Activated B cell treated with CpG ODN at 0.5 μM for 24 hours (primary cell): Measurements from ENCODE around the gene PLAAT3. TPM values are rescaled to one million over a fixed set of nuclear protein-coding genes. Genes with fewer than 3 reads are reported as not detected.
A peak's percentile ranks its signal among the peaks of the same experiment; 100 is the strongest.

Experiments used
- ATAC-seq: fragments of 200-7000 bp; cut with Tn5 transposase; one replicate; pipeline ENCODE4 v1.10.0; 2021; ENCODE audit warnings: low read depth, mild to moderate bottlenecking, moderate library complexity
- CTCF ChIA-PET: fragments of 350-600 bp; sonication (Branson Sonifier 250); formaldehyde crosslinking; loops from one replicate; lab custom pipeline; 2021; ENCODE audit warnings: antibody characterized with exemption; lab: Charles Lee
- POLR2A ChIA-PET: fragments of 350-600 bp; sonication (Branson Sonifier 250); formaldehyde crosslinking; loops from one replicate; lab custom pipeline; 2021; ENCODE audit warnings: antibody characterized with exemption; lab: Charles Lee
- DNase-seq: peaks from one replicate; pipeline ENCODE4 v3.0.0; 2022
- H3K27ac Mint-ChIP-seq: one replicate; pipeline ENCODE4 v1.8.0; 2020; ENCODE audit warnings: mixed read lengths
- H3K27me3 Mint-ChIP-seq: one replicate; pipeline ENCODE4 v1.8.0; 2021; ENCODE audit warnings: mixed read lengths
- H3K36me3 Mint-ChIP-seq: one replicate; pipeline ENCODE4 v1.8.0; 2021; ENCODE audit warnings: low read depth, mixed read lengths
- H3K4me1 Mint-ChIP-seq: one replicate; pipeline ENCODE4 v1.8.0; 2021; ENCODE audit warnings: mixed read lengths
- H3K4me3 Mint-ChIP-seq: one replicate; pipeline ENCODE4 v1.8.0; 2020; ENCODE audit warnings: mild to moderate bottlenecking, mixed read lengths
- H3K9me3 Mint-ChIP-seq: one replicate; pipeline ENCODE4 v1.8.0; 2020; ENCODE audit warnings: mixed read lengths
- CTCF ChIP-seq: fragments of 200-600 bp; IDR thresholded peaks from one replicate; pipeline ENCODE4 v1.8.0; 2022; ENCODE audit warnings: antibody characterized with exemption, mild to moderate bottlenecking
- intact Hi-C: fragments of 100-400 bp; cut with micrococcal nuclease; formaldehyde crosslinking; loops from one replicate; pipeline ENCODE4 v1.15.1; 2024
- total RNA-seq: library from RNA; stranded (reverse); gene quantifications from 2 replicates; pipeline ENCODE4 v1.2.3, GENCODE V29; 2022

Gene PLAAT3
- total RNA-seq, 1 donor from 2014 or later, result 0.82 TPM

- Mint-ChIP-seq H3K9me3 (no peaks in the 10 kb centered on the region), H3K36me3 (no peaks in the 10 kb centered on the region), H3K4me1 (peaks cover 34% of the 10 kb centered on the region), H3K4me3 (peak within 1 kb of the TSS; percentile 84), H3K27ac (peak within 1 kb of the TSS; percentile 59), H3K27me3 (peaks cover 3% of the 10 kb centered on the region)
- intact Hi-C loops, result loop anchor here (2.0 kb wide), 1 partner anchor 30 kb away; no protein-coding TSS in a partner anchor
- POLR2A ChIA-PET, result no interaction called here
- ATAC-seq (peak; percentile 65), DNase-seq (peak; percentile 30)
- TF ChIP-seq CTCF, result no peak
- CTCF ChIA-PET, result interaction anchor here (0.9 to 1.3 kb wide), 3 partner anchors 15 to 102 kb away, joined by 3 to 4 read pairs (median 3); no protein-coding TSS in a partner anchor
Measured at GRCh38 chr11:63536669-63537292, 77.5 kb downstream of the PLAAT3 start, which contains the start of gene PLAAT4. PLAAT4 (plus strand) TSS chr11:63536808; CDS start chr11:63536869, 61 bp downstream.

GRCh38 chr11:63535734-63536133 lies 78.5 kb downstream of the PLAAT3 start:
- H3K9me3 Mint-ChIP-seq, result no peaks in the 10 kb centered on the region
- CTCF ChIA-PET, result interaction anchor here (1.3 kb wide), 1 partner anchor 16 kb away, joined by 4 read pairs; no protein-coding TSS in a partner anchor
- POLR2A ChIA-PET, result interaction anchor here (0.6 kb wide), 1 partner anchor 1031 kb away, joined by 3 read pairs; no protein-coding TSS in a partner anchor
- no peak overlapping the region for H3K27ac Mint-ChIP-seq
- DNase-seq (no peak), ATAC-seq (no peak)
- no peaks in the 10 kb centered on the region for H3K36me3 Mint-ChIP-seq
- peaks cover 3% of the 10 kb centered on the region for H3K27me3 Mint-ChIP-seq
- peak overlapping the region; percentile 15 for H3K4me3 Mint-ChIP-seq
- intact Hi-C loops, result loop anchor here (2.0 kb wide), 1 partner anchor 31 kb away; no protein-coding TSS in a partner anchor
- peaks cover 42% of the 10 kb centered on the region for H3K4me1 Mint-ChIP-seq
- TF ChIP-seq CTCF, result no peak

GRCh38 chr11:63534895-63535461 lies 79.3 kb downstream of the PLAAT3 start:
- Mint-ChIP-seq H3K27ac (no peak overlapping the region), H3K4me3 (no peak overlapping the region), H3K9me3 (no peaks in the 10 kb centered on the region), H3K27me3 (peaks cover 3% of the 10 kb centered on the region), H3K4me1 (peaks cover 42% of the 10 kb centered on the region), H3K36me3 (no peaks in the 10 kb centered on the region)
- DNase-seq (no peak), ATAC-seq (no peak)
- intact Hi-C loops, result no loop called here
- TF ChIP-seq CTCF, result no peak
- CTCF ChIA-PET, result no interaction called here
- POLR2A ChIA-PET, result no interaction called here

- Mint-ChIP-seq H3K36me3 (no peaks in the 10 kb centered on the region), H3K4me3 (no peak overlapping the region), H3K27me3 (peaks cover 3% of the 10 kb centered on the region), H3K27ac (no peak overlapping the region), H3K9me3 (no peaks in the 10 kb centered on the region), H3K4me1 (peaks cover 42% of the 10 kb centered on the region)
- ChIA-PET POLR2A (no interaction called here), CTCF (no interaction called here)
- intact Hi-C loops, result no loop called here
- no peak for ATAC-seq
- TF ChIP-seq CTCF, result no peak
- DNase-seq, result no peak
Measured at GRCh38 chr11:63534076-63534475, 80.2 kb downstream of the PLAAT3 start.

GRCh38 chr11:63532799-63533475 lies 81.3 kb downstream of the PLAAT3 start:
- H3K9me3 Mint-ChIP-seq, result no peaks in the 10 kb centered on the region
- peaks cover 42% of the 10 kb centered on the region for H3K4me1 Mint-ChIP-seq
- DNase-seq (no peak), ATAC-seq (no peak)
- intact Hi-C loops, result no loop called here
- H3K27ac Mint-ChIP-seq, result no peak overlapping the region
- H3K27me3 Mint-ChIP-seq, result peaks cover 3% of the 10 kb centered on the region
- no peak for TF ChIP-seq CTCF
- H3K4me3 Mint-ChIP-seq, result no peak overlapping the region
- CTCF ChIA-PET, result interaction anchor here (0.6 to 0.7 kb wide), 2 partner anchors 746 to 1108 kb away, joined by 3 read pairs; no protein-coding TSS in a partner anchor
- POLR2A ChIA-PET, result no interaction called here
- H3K36me3 Mint-ChIP-seq, result no peaks in the 10 kb centered on the region
